WTC11 (cell line): ENCODE data around the gene DGUOK. TPM values are rescaled to one million over a fixed set of nuclear protein-coding genes. Genes with fewer than 3 reads are reported as not detected.

Experiments used
- ATAC-seq: fragments of 200-7000 bp; cut with Tn5 transposase; 2 replicates; pipeline ENCODE4 v1.10.0; 2021; ENCODE audit warnings: mild to moderate bottlenecking, moderate library complexity
- CTCF ChIA-PET: fragments of 300-600 bp; sonication (Branson Sonifier 250); formaldehyde crosslinking; loops from one replicate; lab custom pipeline; 2021; ENCODE audit warnings: antibody characterized with exemption; lab: Charles Lee
- POLR2A ChIA-PET: fragments of 350-600 bp; sonication (Branson Sonifier 250); formaldehyde crosslinking; loops from one replicate; lab custom pipeline; 2021; ENCODE audit warnings: antibody characterized with exemption; lab: Charles Lee
- DNase-seq: peaks from one replicate; pipeline ENCODE4 v3.0.0; 2021; ENCODE audit warnings: low spot score
- H3K27ac Mint-ChIP-seq: 2 replicates; pipeline ENCODE4 v1.8.0; 2021; ENCODE audit warnings: mixed read lengths
- H3K27me3 Mint-ChIP-seq: 2 replicates; pipeline ENCODE4 v1.8.0; 2021; ENCODE audit warnings: low read depth, mild to moderate bottlenecking, moderate library complexity, mixed read lengths
- H3K36me3 Mint-ChIP-seq: 2 replicates; pipeline ENCODE4 v1.8.0; 2021; ENCODE audit warnings: mixed read lengths
- H3K4me1 Mint-ChIP-seq: 2 replicates; pipeline ENCODE4 v1.8.0; 2022; ENCODE audit warnings: mixed read lengths
- H3K4me3 Mint-ChIP-seq: 2 replicates; pipeline ENCODE4 v1.8.0; 2021; ENCODE audit warnings: mild to moderate bottlenecking, moderate library complexity, mixed read lengths
- H3K9me3 Mint-ChIP-seq: 2 replicates; pipeline ENCODE4 v1.8.0; 2021; ENCODE audit warnings: mixed read lengths
- CBFB ChIP-seq: sonication (generic); formaldehyde crosslinking; IDR thresholded peaks from 2 replicates; pipeline ENCODE4 v1.8.1; 2022; ENCODE audit warnings: mild to moderate bottlenecking, low read depth, missing genetic modification reagents
- ELF4 ChIP-seq: sonication (generic); formaldehyde crosslinking; IDR thresholded peaks from 2 replicates; pipeline ENCODE4 v1.8.1; 2022; ENCODE audit warnings: low read depth, mild to moderate bottlenecking, moderate library complexity, missing genetic modification reagents
- ETV6 ChIP-seq: sonication (generic); formaldehyde crosslinking; IDR thresholded peaks from 2 replicates; pipeline ENCODE4 v1.8.1; 2022; ENCODE audit warnings: mild to moderate bottlenecking, missing genetic modification reagents
- FOXP1 ChIP-seq: sonication (generic); formaldehyde crosslinking; IDR thresholded peaks from 2 replicates; pipeline ENCODE4 v1.8.0; 2022; ENCODE audit warnings: missing genetic modification reagents, mild to moderate bottlenecking, moderate library complexity, borderline replicate concordance
- HMGA2 ChIP-seq: fragments of 250-450 bp; sonication (Bioruptor Pico); IDR thresholded peaks from 2 replicates; pipeline ENCODE4 v1.4.0; 2021; ENCODE audit warnings: mild to moderate bottlenecking, moderate library complexity
- JAZF1 ChIP-seq: fragments of 250-450 bp; sonication (Bioruptor Pico); IDR thresholded peaks from 2 replicates; pipeline ENCODE4 v1.9.0; 2021; ENCODE audit warnings: moderate library complexity, mild to moderate bottlenecking, inconsistent platforms
- JUN ChIP-seq: sonication (generic); formaldehyde crosslinking; IDR thresholded peaks from 2 replicates; pipeline ENCODE4 v1.8.0; 2023; ENCODE audit warnings: mild to moderate bottlenecking, missing genetic modification reagents
- NFATC4 ChIP-seq: fragments of 250-450 bp; sonication (Bioruptor Pico); IDR thresholded peaks from 2 replicates; pipeline ENCODE4 v1.9.0; 2021; ENCODE audit warnings: mild to moderate bottlenecking
- NR1H2 ChIP-seq: sonication (generic); formaldehyde crosslinking; IDR thresholded peaks from 2 replicates; pipeline ENCODE4 v1.9.0; 2021; ENCODE audit warnings: mild to moderate bottlenecking, moderate library complexity, missing genetic modification reagents
- NR3C1 ChIP-seq: sonication (generic); formaldehyde crosslinking; conservative IDR thresholded peaks from 2 replicates; pipeline ENCODE4 v1.8.1; 2023; ENCODE audit warnings: low read depth, mild to moderate bottlenecking, missing genetic modification reagents
- RORB ChIP-seq: fragments of 250-450 bp; sonication (Bioruptor Pico); IDR thresholded peaks from 2 replicates; pipeline ENCODE4 v1.9.0; 2021; ENCODE audit warnings: mild to moderate bottlenecking
- SMAD3 ChIP-seq: sonication (generic); formaldehyde crosslinking; IDR thresholded peaks from 2 replicates; pipeline ENCODE4 v1.8.0; 2022; ENCODE audit warnings: missing genetic modification reagents, mild to moderate bottlenecking, borderline replicate concordance
- TEAD1 ChIP-seq: sonication (generic); formaldehyde crosslinking; IDR thresholded peaks from 2 replicates; pipeline ENCODE4 v1.8.0; 2022; ENCODE audit warnings: mild to moderate bottlenecking, missing genetic modification reagents
- TP53 ChIP-seq: sonication (generic); formaldehyde crosslinking; IDR thresholded peaks from 2 replicates; pipeline ENCODE4 v1.8.1; 2023; ENCODE audit warnings: mild to moderate bottlenecking, missing genetic modification reagents
- ZBTB21 ChIP-seq: sonication (generic); formaldehyde crosslinking; IDR thresholded peaks from 2 replicates; pipeline ENCODE4 v1.8.1; 2023; ENCODE audit warnings: mild to moderate bottlenecking, missing genetic modification reagents, borderline replicate concordance
- ZNF396 ChIP-seq: fragments of 250-450 bp; sonication (Bioruptor Pico); IDR thresholded peaks from 2 replicates; pipeline ENCODE4 v1.8.0; 2021; ENCODE audit warnings: mild to moderate bottlenecking, moderate library complexity, borderline replicate concordance
- ZNF671 ChIP-seq: fragments of 250-450 bp; sonication (Bioruptor Pico); IDR thresholded peaks from 2 replicates; pipeline ENCODE4 v1.8.0; 2021; ENCODE audit warnings: mild to moderate bottlenecking
- total RNA-seq: library from RNA; stranded (reverse); gene quantifications from 3 replicates; pipeline ENCODE4 v1.2.3, GENCODE V29; 2021
- TF ChIP-seq, protein P1 (sequence below): sonication (generic); formaldehyde crosslinking; conservative IDR thresholded peaks from 2 replicates; pipeline ENCODE4 v1.8.1; 2022; ENCODE audit warnings: mild to moderate bottlenecking, missing genetic modification reagents
- TF ChIP-seq, protein P2 (sequence below): sonication (generic); formaldehyde crosslinking; IDR thresholded peaks from 2 replicates; pipeline ENCODE4 v1.8.0; 2023; ENCODE audit warnings: mild to moderate bottlenecking, missing genetic modification reagents
- TF ChIP-seq, protein P3 (sequence below): sonication (generic); formaldehyde crosslinking; IDR thresholded peaks from 2 replicates; pipeline ENCODE4 v1.8.0; 2023; ENCODE audit warnings: missing genetic modification reagents, mild to moderate bottlenecking, borderline replicate concordance
- TF ChIP-seq, protein P4 (sequence below): sonication (generic); formaldehyde crosslinking; IDR thresholded peaks from 2 replicates; pipeline ENCODE4 v1.8.0; 2022; ENCODE audit warnings: missing genetic modification reagents
- TF ChIP-seq, protein P5 (sequence below): fragments of 250-450 bp; sonication (Bioruptor Pico); IDR thresholded peaks from 2 replicates; pipeline ENCODE4 v1.9.0; 2021; ENCODE audit warnings: moderate library complexity, mild to moderate bottlenecking, inconsistent platforms, borderline replicate concordance

DGUOK gene
- total RNA-seq, 1 experiment from 2014 or later = 105 TPM

DNA sequence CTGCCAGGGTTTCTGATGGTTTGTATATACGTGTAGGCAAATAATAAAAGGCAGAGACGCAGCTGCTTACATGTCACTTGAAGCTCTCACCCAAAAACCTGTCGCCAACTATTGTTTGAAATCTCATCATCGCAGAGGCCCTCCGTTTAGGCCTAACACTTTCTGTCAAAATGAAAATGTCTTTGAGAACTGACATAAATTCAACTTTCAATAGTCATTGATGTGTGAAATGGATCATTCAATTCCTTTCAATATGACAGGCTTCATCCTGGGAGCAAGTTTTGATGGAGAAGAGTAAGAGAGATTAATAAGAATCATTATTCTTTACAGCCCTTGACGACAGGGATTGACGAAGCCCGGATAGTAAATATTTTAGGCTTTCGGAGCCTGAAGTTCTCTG, 31.2 kb upstream of the DGUOK start:
- Mint-ChIP-seq H3K4me3 (no peak overlapping the region), H3K27ac (no peak overlapping the region), H3K27me3 (no peaks in the 10 kb centered on the region), H3K36me3 (no peaks in the 10 kb centered on the region), H3K9me3 (no peaks in the 10 kb centered on the region), H3K4me1 (no peaks in the 10 kb centered on the region)
- DNase-seq (no peak), ATAC-seq (no peak)
- no peak for TF ChIP-seq ZNF671 (CRISPR knock-in tag)
- TF ChIP-seq, protein P1, sequence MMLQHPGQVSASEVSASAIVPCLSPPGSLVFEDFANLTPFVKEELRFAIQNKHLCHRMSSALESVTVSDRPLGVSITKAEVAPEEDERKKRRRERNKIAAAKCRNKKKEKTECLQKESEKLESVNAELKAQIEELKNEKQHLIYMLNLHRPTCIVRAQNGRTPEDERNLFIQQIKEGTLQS (CRISPR knock-in tag) = no peak
- no peak for TF ChIP-seq ZNF396 (CRISPR knock-in tag)
- TF ChIP-seq, protein P2, sequence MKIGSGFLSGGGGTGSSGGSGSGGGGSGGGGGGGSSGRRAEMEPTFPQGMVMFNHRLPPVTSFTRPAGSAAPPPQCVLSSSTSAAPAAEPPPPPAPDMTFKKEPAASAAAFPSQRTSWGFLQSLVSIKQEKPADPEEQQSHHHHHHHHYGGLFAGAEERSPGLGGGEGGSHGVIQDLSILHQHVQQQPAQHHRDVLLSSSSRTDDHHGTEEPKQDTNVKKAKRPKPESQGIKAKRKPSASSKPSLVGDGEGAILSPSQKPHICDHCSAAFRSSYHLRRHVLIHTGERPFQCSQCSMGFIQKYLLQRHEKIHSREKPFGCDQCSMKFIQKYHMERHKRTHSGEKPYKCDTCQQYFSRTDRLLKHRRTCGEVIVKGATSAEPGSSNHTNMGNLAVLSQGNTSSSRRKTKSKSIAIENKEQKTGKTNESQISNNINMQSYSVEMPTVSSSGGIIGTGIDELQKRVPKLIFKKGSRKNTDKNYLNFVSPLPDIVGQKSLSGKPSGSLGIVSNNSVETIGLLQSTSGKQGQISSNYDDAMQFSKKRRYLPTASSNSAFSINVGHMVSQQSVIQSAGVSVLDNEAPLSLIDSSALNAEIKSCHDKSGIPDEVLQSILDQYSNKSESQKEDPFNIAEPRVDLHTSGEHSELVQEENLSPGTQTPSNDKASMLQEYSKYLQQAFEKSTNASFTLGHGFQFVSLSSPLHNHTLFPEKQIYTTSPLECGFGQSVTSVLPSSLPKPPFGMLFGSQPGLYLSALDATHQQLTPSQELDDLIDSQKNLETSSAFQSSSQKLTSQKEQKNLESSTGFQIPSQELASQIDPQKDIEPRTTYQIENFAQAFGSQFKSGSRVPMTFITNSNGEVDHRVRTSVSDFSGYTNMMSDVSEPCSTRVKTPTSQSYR = no peak
- no peak for TF ChIP-seq CBFB (CRISPR knock-in tag)
- TF ChIP-seq, protein P3, sequence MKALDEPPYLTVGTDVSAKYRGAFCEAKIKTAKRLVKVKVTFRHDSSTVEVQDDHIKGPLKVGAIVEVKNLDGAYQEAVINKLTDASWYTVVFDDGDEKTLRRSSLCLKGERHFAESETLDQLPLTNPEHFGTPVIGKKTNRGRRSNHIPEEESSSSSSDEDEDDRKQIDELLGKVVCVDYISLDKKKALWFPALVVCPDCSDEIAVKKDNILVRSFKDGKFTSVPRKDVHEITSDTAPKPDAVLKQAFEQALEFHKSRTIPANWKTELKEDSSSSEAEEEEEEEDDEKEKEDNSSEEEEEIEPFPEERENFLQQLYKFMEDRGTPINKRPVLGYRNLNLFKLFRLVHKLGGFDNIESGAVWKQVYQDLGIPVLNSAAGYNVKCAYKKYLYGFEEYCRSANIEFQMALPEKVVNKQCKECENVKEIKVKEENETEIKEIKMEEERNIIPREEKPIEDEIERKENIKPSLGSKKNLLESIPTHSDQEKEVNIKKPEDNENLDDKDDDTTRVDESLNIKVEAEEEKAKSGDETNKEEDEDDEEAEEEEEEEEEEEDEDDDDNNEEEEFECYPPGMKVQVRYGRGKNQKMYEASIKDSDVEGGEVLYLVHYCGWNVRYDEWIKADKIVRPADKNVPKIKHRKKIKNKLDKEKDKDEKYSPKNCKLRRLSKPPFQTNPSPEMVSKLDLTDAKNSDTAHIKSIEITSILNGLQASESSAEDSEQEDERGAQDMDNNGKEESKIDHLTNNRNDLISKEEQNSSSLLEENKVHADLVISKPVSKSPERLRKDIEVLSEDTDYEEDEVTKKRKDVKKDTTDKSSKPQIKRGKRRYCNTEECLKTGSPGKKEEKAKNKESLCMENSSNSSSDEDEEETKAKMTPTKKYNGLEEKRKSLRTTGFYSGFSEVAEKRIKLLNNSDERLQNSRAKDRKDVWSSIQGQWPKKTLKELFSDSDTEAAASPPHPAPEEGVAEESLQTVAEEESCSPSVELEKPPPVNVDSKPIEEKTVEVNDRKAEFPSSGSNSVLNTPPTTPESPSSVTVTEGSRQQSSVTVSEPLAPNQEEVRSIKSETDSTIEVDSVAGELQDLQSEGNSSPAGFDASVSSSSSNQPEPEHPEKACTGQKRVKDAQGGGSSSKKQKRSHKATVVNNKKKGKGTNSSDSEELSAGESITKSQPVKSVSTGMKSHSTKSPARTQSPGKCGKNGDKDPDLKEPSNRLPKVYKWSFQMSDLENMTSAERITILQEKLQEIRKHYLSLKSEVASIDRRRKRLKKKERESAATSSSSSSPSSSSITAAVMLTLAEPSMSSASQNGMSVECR (CRISPR knock-in tag) = no peak
- no peak for TF ChIP-seq ETV6 (CRISPR knock-in tag)
- no peak for TF ChIP-seq NR1H2 (CRISPR knock-in tag)
- TF ChIP-seq HMGA2 (CRISPR knock-in tag) = no peak
- POLR2A ChIA-PET = no interaction called here
- CTCF ChIA-PET = interaction anchor here (0.7 kb wide), 1 partner anchor 1357 kb away, joined by 3 read pairs; no protein-coding TSS in a partner anchor

DNA sequence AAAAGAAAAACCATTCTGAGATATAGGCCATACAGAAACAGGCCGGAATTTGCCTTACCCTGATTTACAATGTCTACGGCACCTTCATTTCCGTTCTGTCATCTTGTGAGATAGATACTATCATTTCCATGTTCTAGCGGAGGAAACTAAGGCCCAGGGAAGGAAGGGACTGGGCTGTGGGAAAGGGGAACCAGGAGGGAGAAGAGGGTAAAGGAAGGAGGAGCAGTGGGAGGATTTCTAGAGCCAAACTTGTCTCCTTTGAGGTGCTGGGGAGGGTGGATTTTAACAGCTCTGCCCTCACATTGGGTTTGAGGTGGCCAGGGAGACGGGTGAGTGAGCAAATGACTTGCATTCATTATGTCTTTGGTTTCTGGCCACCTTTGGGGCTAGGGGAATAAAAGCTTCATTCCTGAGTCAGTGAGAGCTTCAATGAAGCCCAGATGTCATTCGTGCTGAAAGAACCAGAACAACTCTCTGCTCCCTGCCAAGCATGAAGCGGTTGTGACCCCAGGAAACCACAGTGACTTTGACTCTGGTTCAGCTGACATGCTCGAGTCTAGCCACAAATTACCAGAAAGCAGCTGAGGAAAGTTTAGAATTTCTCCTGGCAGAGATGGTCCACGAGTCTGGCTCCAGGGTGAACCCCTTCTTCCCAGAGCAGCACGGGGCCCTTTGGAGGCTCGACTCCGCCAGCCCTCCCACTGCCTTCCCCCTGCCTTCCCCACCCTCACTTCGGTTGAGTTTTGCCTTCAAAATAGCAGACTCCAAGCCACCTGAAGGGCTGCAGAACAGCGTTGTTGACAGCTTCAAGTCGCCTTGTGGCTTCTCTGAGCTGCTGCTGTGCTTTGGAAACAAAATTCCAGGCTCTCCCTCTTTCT, 30.1 kb upstream of the DGUOK start:
- Mint-ChIP-seq H3K4me1 (no peaks in the 10 kb centered on the region), H3K27me3 (no peaks in the 10 kb centered on the region), H3K27ac (no peak overlapping the region), H3K36me3 (no peaks in the 10 kb centered on the region), H3K9me3 (no peaks in the 10 kb centered on the region), H3K4me3 (no peak overlapping the region)
- TF ChIP-seq, protein P4, sequence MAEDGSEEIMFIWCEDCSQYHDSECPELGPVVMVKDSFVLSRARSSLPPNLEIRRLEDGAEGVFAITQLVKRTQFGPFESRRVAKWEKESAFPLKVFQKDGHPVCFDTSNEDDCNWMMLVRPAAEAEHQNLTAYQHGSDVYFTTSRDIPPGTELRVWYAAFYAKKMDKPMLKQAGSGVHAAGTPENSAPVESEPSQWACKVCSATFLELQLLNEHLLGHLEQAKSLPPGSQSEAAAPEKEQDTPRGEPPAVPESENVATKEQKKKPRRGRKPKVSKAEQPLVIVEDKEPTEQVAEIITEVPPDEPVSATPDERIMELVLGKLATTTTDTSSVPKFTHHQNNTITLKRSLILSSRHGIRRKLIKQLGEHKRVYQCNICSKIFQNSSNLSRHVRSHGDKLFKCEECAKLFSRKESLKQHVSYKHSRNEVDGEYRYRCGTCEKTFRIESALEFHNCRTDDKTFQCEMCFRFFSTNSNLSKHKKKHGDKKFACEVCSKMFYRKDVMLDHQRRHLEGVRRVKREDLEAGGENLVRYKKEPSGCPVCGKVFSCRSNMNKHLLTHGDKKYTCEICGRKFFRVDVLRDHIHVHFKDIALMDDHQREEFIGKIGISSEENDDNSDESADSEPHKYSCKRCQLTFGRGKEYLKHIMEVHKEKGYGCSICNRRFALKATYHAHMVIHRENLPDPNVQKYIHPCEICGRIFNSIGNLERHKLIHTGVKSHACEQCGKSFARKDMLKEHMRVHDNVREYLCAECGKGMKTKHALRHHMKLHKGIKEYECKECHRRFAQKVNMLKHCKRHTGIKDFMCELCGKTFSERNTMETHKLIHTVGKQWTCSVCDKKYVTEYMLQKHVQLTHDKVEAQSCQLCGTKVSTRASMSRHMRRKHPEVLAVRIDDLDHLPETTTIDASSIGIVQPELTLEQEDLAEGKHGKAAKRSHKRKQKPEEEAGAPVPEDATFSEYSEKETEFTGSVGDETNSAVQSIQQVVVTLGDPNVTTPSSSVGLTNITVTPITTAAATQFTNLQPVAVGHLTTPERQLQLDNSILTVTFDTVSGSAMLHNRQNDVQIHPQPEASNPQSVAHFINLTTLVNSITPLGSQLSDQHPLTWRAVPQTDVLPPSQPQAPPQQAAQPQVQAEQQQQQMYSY (CRISPR knock-in tag) = no peak
- TF ChIP-seq ZBTB21 (CRISPR knock-in tag) = no peak
- TF ChIP-seq SMAD3 (CRISPR knock-in tag) = no peak
- TF ChIP-seq JUN = no peak
- no peak for TF ChIP-seq JAZF1
- TF ChIP-seq, protein P5, sequence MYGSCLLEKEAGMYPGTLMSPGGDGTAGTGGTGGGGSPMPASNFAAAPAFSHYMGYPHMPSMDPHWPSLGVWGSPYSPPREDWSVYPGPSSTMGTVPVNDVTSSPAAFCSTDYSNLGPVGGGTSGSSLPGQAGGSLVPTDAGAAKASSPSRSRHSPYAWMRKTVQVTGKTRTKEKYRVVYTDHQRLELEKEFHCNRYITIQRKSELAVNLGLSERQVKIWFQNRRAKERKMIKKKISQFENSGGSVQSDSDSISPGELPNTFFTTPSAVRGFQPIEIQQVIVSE (CRISPR knock-in tag) = no peak
- no peak for TF ChIP-seq NFATC4 (CRISPR knock-in tag)
- no peak for TF ChIP-seq FOXP1 (CRISPR knock-in tag)
- no peak for TF ChIP-seq TP53 (CRISPR knock-in tag)
- no peak for TF ChIP-seq NR3C1 (CRISPR knock-in tag)
- no peak for TF ChIP-seq TEAD1 (CRISPR knock-in tag)
- TF ChIP-seq ELF4 (CRISPR knock-in tag) = no peak
- TF ChIP-seq RORB (CRISPR knock-in tag) = no peak
- DNase-seq (no peak), ATAC-seq (no peak)
- ChIA-PET CTCF (interaction anchor here (0.6 to 1.3 kb wide), 3 partner anchors 11 to 1356 kb away, joined by 3 to 5 read pairs (median 4); no protein-coding TSS in a partner anchor), POLR2A (interaction anchor here (0.7 kb wide), 1 partner anchor 1651 kb away, joined by 3 read pairs; no protein-coding TSS in a partner anchor)
